K562 (cell line): Measurements from ENCODE around the gene ZNF778. TPM values are rescaled to one million over a fixed set of nuclear protein-coding genes. Genes with fewer than 3 reads are reported as not detected.

Experiments
- EHMT2 ChIP-seq: fragments of 450-650 bp; IDR thresholded peaks from 2 replicates; pipeline ENCODE4 v1.6.1; 2018; ENCODE audit warnings: antibody characterized with exemption
- GTF2A2 ChIP-seq: IDR thresholded peaks from 2 replicates; pipeline ENCODE4 v1.6.1; 2016; ENCODE audit warnings: mild to moderate bottlenecking, missing genetic modification characterization, missing compliant biosample characterization
- HLTF ChIP-seq: fragments of 450-650 bp; IDR thresholded peaks from 2 replicates; pipeline ENCODE4 v1.6.1; 2016
- HMG20B ChIP-seq: fragments of 250-450 bp; sonication (Bioruptor Pico); IDR thresholded peaks from 2 replicates; pipeline ENCODE4 v1.5.0; 2021; ENCODE audit warnings: mild to moderate bottlenecking
- NBN ChIP-seq: fragments of 450-650 bp; IDR thresholded peaks from 2 replicates; pipeline ENCODE4 v1.6.1; 2016; ENCODE audit warnings: low read depth, mild to moderate bottlenecking
- NFIC ChIP-seq: fragments of 450-650 bp; IDR thresholded peaks from 2 replicates; pipeline ENCODE4 v1.6.1; 2017; ENCODE audit warnings: mild to moderate bottlenecking, inconsistent platforms
- NONO ChIP-seq, 2 experiments: fragments of 200-400 bp in 1 of 2; fragments of 450-650 bp in 1 of 2; formaldehyde crosslinking in 1 of 2; IDR thresholded peaks; 2 replicates each; pipeline ENCODE4 v1.6.1; 2017; ENCODE audit warnings: low read depth in 2 of 2, mild to moderate bottlenecking in 2 of 2, moderate library complexity in 2 of 2, low read length in 1 of 2
- POLR2A ChIP-seq: fragments of 450-650 bp; conservative IDR thresholded peaks from 2 replicates; pipeline ENCODE4 v1.6.1; 2016
- POLR2AphosphoS2 ChIP-seq: IDR thresholded peaks from 2 replicates; pipeline ENCODE4 v1.6.1; 2012; ENCODE audit warnings: low read length, improper control_type of control experiment
- PPARD ChIP-seq: fragments of 250-450 bp; sonication (Bioruptor Pico); IDR thresholded peaks from 2 replicates; pipeline ENCODE4 v1.8.0; 2022; ENCODE audit warnings: inconsistent platforms, mild to moderate bottlenecking, moderate library complexity
- RBM15 ChIP-seq: fragments of 200-400 bp; formaldehyde crosslinking; IDR thresholded peaks from 2 replicates; pipeline ENCODE4 v1.6.1; 2018; ENCODE audit warnings: mild to moderate bottlenecking, low read length, moderate library complexity; ENCODE audit not compliant: insufficient read depth
- RFX7 ChIP-seq: fragments of 250-450 bp; sonication (Bioruptor Pico); IDR thresholded peaks from 2 replicates; pipeline ENCODE4 v1.5.1; 2021; ENCODE audit warnings: mild to moderate bottlenecking
- SAFB ChIP-seq: fragments of 200-400 bp; formaldehyde crosslinking; IDR thresholded peaks from 2 replicates; pipeline ENCODE4 v1.6.1; 2017; ENCODE audit warnings: low read depth, low read length, borderline replicate concordance
- SNRNP70 ChIP-seq: fragments of 200-400 bp; formaldehyde crosslinking; optimal IDR thresholded peaks from 2 replicates; pipeline ENCODE3; 2017; ENCODE audit warnings: low read depth, low read length
- SRSF7 ChIP-seq: fragments of 200-400 bp; formaldehyde crosslinking; optimal IDR thresholded peaks from 2 replicates; pipeline ENCODE3; 2017; ENCODE audit warnings: mild to moderate bottlenecking, low read depth, low read length
- TEAD1 ChIP-seq, 2 experiments: fragments of 450-650 bp in 1 of 2; sonication (generic) in 1 of 2; formaldehyde crosslinking; IDR thresholded peaks; 2 replicates each; pipeline versions ENCODE4 v1.4.0 to v1.8.0; 2020 to 2022; ENCODE audit warnings: mild to moderate bottlenecking in 2 of 2, missing genetic modification reagents in 1 of 2
- U2AF2 ChIP-seq: fragments of 200-400 bp; formaldehyde crosslinking; optimal IDR thresholded peaks from 2 replicates; pipeline ENCODE3; 2017; ENCODE audit warnings: low read depth, mild to moderate bottlenecking, low read length
- XRCC3 ChIP-seq: fragments of 450-650 bp; IDR thresholded peaks from 2 replicates; pipeline ENCODE4 v1.6.1; 2017; ENCODE audit warnings: mild to moderate bottlenecking, moderate library complexity
- ZBTB8A ChIP-seq: fragments of 450-650 bp; IDR thresholded peaks from 2 replicates; pipeline ENCODE4 v1.6.1; 2018; ENCODE audit warnings: mild to moderate bottlenecking, moderate library complexity; ENCODE audit not compliant: partially characterized antibody
- ZNF507 ChIP-seq: conservative IDR thresholded peaks from 2 replicates; pipeline ENCODE4 v1.6.1; 2017; ENCODE audit warnings: missing genetic modification characterization, missing compliant biosample characterization
- ZNF583 ChIP-seq: fragments of 250-450 bp; sonication (Bioruptor Pico); IDR thresholded peaks from 2 replicates; pipeline ENCODE4 v1.4.0; 2020
- ZNF764 ChIP-seq: fragments of 250-450 bp; sonication (Bioruptor Pico); IDR thresholded peaks from 2 replicates; pipeline ENCODE4 v1.4.0; 2020; ENCODE audit warnings: low read depth, mild to moderate bottlenecking, moderate library complexity
- ZNF785 ChIP-seq: fragments of 250-450 bp; sonication (Bioruptor Pico); IDR thresholded peaks from 2 replicates; pipeline ENCODE4 v1.4.0; 2020; ENCODE audit warnings: mild to moderate bottlenecking
- polyA plus RNA-seq, 8 experiments: library from polyadenylated mRNA; depleted of rRNA in 4 of 8; stranded (reverse) in 5 of 8; unstranded in 3 of 8; fragments of >200 nt; fragmentation: Nextera tagmentation in 2 of 8; fragmentation: Illumina TruSeq in 1 of 8; extraction: Ambion mirVana in 2 of 8; extraction: Trizol in 1 of 8; gene quantifications; 2 replicates each; pipeline versions ENCODE4 v1.2.1 to v1.2.3, GENCODE V29; 2011 to 2014; ENCODE audit warnings: inconsistent platforms in 1 of 8, missing spikeins in 1 of 8
- total RNA-seq, 7 experiments: library from RNA; depleted of rRNA in 6 of 7; stranded (reverse); fragments of >200 nt in 6 of 7; fragmentation: Illumina TruSeq in 2 of 7; extraction: Trizol in 2 of 7; gene quantifications; 2 replicates each; pipeline versions ENCODE4 v1.2.1 to v1.2.3, GENCODE V29; 2011 to 2021; ENCODE audit warnings: low replicate concordance in 1 of 7
- TF ChIP-seq, protein P1 (sequence below): fragments of 250-450 bp; sonication (Bioruptor Pico); IDR thresholded peaks from 2 replicates; pipeline ENCODE4 v1.8.0; 2021; ENCODE audit warnings: borderline replicate concordance, mild to moderate bottlenecking, moderate library complexity; ENCODE audit not compliant: poor library complexity, severe bottlenecking
- TF ChIP-seq, protein P2 (sequence below): sonication (generic); formaldehyde crosslinking; IDR thresholded peaks from 2 replicates; pipeline ENCODE4 v1.8.1; 2022; ENCODE audit warnings: missing genetic modification reagents
- TF ChIP-seq, protein P3 (sequence below): fragments of 450-650 bp; IDR thresholded peaks from 2 replicates; pipeline ENCODE4 v1.6.1; 2016

The ZNF778 gene
- total and polyA plus RNA-seq, 9 of the 15 experiments (the other 6 are each of a cell fraction or from before 2014, with no cell fraction given) = 0.70 to 60.6 (median 7.5) TPM

DNA sequence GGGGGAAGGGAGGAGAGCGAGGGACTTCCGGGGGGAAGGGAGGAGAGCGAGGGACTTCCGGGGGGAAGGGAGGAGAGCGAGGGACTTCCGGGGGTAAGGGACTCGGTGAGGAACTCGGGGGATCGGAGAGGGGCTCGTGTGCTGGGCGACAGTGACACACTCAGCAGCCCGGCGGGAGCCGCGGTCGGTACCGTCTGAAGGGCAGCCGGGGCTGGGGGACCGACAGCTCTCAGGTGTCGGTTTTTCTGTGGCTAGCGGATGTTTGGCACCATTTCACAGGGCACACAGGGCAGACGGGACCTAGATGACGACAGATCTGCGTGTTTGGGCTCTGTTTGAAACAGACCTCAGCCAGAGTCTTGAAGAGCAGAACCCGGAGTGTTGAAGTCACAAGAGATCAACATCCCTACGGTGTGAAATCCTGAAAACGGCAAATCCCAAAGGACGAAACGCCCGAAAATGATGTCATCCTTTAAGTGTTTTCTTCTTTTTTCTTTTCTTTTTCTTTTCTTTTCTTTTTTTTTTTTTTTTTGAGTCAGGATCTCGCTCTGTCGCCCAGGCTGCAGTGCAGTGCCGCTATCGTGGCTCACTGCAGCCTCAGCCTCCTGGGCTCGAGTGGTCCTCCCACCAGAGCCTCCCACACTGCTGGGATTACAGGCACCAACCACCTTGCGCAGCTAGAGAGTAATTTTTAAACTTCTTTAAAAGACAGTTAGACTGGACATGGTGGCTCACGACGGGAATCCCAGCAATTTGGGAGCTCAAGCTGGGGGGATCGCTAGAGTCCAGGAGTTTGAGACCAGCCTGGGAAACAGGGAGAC, 23.9 kb downstream of the ZNF778 start (continued):
- TF ChIP-seq, protein P1, sequence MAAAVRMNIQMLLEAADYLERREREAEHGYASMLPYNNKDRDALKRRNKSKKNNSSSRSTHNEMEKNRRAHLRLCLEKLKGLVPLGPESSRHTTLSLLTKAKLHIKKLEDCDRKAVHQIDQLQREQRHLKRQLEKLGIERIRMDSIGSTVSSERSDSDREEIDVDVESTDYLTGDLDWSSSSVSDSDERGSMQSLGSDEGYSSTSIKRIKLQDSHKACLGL = no peak
- TF ChIP-seq TEAD1 (CRISPR knock-in tag; IDR thresholded peaks at IDR 0.05) = no peak; a peak in 1 of 4 replicates
- TF ChIP-seq EHMT2 = no peak
- TF ChIP-seq NFIC = peak; percentile 51
- no peak for TF ChIP-seq RFX7
- no peak for TF ChIP-seq U2AF2
- TF ChIP-seq POLR2AphosphoS2 = peak; percentile 92; the same call in 1 of the 2 replicates
- TF ChIP-seq GTF2A2 = no peak
- no peak for TF ChIP-seq ZNF507 (tag)
- 0 out of 2 replicates have a peak, but pooled peaks have one; percentile 59 for TF ChIP-seq HLTF
- TF ChIP-seq ZNF785 = no peak
- no peak for TF ChIP-seq NONO (IDR thresholded peaks at IDR 0.05; ENCODE audit: low read depth in 2 of 2, low read length in 1 of 2)
- no peak for TF ChIP-seq RBM15
- TF ChIP-seq, protein P2, sequence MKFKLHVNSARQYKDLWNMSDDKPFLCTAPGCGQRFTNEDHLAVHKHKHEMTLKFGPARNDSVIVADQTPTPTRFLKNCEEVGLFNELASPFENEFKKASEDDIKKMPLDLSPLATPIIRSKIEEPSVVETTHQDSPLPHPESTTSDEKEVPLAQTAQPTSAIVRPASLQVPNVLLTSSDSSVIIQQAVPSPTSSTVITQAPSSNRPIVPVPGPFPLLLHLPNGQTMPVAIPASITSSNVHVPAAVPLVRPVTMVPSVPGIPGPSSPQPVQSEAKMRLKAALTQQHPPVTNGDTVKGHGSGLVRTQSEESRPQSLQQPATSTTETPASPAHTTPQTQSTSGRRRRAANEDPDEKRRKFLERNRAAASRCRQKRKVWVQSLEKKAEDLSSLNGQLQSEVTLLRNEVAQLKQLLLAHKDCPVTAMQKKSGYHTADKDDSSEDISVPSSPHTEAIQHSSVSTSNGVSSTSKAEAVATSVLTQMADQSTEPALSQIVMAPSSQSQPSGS (CRISPR knock-in tag) = peak; percentile 66; the same call in 1 of the 2 replicates
- TF ChIP-seq, protein P3, sequence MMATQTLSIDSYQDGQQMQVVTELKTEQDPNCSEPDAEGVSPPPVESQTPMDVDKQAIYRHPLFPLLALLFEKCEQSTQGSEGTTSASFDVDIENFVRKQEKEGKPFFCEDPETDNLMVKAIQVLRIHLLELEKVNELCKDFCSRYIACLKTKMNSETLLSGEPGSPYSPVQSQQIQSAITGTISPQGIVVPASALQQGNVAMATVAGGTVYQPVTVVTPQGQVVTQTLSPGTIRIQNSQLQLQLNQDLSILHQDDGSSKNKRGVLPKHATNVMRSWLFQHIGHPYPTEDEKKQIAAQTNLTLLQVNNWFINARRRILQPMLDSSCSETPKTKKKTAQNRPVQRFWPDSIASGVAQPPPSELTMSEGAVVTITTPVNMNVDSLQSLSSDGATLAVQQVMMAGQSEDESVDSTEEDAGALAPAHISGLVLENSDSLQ = peak; percentile 77
- TF ChIP-seq NBN = peak; percentile 60
- TF ChIP-seq XRCC3 = no peak
- no peak for TF ChIP-seq HMG20B (CRISPR knock-in tag)
- no peak for TF ChIP-seq PPARD (CRISPR knock-in tag)
- TF ChIP-seq SRSF7 = no peak
- TF ChIP-seq ZNF764 = peak; percentile 97
- peak; percentile 98 for TF ChIP-seq POLR2A
- TF ChIP-seq ZBTB8A = no peak
- no peak for TF ChIP-seq SAFB
- no peak for TF ChIP-seq ZNF583 (CRISPR knock-in tag)
- no peak for TF ChIP-seq SNRNP70
- TF ChIP-seq, all 486 proteins: peak for 158
